ENCODE measurements around the gene COL12A1.

COL12A1 gene

DNA sequence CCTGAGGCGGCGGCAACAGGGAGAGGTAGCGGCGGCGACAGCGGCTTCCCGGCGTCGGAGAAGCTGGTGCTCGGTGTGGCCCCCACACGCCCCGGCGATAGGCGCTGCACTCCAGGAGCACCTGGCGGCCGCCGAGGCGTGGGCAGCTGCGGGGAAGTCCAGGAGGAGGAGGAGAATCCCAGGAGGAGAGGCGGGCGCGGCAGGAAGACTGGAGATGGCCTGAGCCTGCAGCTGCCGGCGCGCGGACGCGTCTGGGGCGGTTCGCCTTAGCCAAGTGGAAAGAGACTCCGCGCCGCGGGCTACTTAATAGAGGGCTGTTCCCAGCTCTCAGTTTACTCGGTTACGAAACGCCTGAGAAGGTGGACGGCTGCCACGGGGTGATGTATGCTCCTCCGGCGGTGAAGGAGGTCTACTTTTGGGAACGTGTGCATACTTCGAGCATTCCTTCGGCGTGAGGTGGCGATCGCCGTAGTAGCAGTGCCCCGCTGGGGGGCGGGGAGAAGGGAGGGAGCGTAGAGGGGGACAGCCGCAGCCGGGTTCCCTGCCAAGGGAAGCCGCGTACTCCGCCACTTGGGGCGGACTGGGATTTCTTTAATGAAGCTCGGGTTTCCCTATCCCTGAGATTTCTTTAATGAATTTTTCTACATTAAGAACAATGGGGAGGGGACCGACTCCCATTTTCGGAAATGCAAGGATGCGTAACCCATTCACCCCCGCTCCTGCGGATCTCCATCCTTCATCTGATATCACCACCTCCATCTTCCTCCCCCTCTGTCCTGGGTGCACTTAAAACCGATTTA is at the start of gene COL12A1:
Gene COL12A1 (minus strand): TSS at position 278 of the 800 bp plus-strand sequence. CDS start 3,261 bp downstream, outside the sequence.
- DNase-seq: no peak

DNA sequence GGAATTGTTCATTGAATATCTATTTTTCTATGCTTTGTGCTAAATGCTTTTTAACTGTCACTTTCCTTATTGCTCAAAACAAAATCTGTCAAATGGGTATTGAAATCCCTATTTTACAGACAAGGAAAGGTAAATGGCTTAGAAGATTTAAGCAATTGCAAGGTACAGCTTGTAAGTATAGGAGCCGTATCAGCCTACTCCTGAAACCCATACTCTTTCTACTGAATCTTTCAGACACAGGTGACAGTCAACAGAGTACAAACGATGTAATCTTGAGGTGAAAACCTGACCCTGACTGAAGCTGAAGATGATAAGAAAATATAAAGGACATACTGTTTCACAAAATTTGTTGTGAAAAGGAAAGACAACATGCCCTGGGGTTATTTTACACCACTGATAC is 44.7 kb upstream of the COL12A1 start:
- no peak for DNase-seq

DNA sequence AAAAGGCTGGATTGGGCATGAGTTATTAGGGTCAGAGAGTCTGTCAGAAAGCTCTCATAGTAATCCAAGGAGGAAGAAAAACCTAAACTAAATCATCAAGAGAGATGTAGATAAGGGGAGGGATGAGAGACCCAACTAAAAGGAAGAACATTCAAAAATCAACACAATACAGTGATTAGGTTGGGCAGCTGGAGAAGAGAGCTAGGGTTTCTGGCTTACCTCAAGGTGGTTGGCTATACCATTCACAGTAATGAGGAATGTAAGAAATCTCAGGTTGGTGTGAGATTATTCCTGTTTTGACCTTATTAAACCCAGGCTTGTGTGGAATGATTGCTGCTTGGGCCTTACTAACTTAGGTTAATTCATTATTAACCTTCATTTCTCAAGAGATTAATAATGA is 44.0 kb upstream of the COL12A1 start:
- DNase-seq: no peak

DNA sequence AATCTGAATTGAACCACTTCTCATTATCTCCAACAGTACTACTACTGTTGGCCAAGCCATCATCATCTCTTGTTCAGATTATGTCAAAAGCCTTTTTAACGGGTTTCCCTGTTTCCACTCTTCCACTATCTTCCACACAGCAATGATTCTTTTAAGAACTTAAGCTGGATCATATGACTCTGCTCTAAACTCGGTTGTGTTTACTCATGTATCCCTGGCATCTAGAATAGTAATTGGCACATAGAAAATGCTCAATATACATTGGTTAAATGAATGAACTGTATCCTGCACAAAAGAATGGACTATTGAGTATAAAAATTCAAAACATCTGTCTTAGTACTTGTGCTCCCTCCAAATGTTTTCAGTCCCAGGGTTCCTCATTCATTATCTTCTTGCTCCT is 40.5 kb upstream of the COL12A1 start:
- no peak for DNase-seq

DNA sequence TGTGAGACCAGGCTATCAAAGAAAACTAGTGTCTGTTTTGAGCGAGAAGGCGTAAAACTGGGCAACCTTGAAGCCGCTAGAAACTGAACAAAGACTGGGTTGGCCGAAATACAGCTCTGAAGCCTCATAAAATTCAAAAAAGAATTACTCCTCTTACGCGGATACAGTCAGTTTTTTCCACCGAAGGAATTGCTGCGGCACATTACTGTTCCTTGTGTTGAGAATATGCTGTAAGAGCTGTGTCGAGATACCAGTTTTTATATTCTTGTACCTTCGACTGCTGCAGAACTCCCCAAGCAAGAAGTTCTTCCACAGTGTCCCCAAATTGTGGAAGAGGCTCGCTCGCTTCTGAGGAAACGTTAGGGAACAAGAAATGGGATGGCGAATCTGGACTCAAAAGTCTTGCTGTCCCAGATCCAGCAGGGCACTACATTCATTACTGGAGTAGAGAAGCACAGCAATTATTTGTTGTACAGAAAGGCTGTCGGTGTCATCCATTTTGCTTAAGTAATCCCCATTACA is 38.3 kb upstream of the COL12A1 start:
- DNase-seq: no peak

DNA sequence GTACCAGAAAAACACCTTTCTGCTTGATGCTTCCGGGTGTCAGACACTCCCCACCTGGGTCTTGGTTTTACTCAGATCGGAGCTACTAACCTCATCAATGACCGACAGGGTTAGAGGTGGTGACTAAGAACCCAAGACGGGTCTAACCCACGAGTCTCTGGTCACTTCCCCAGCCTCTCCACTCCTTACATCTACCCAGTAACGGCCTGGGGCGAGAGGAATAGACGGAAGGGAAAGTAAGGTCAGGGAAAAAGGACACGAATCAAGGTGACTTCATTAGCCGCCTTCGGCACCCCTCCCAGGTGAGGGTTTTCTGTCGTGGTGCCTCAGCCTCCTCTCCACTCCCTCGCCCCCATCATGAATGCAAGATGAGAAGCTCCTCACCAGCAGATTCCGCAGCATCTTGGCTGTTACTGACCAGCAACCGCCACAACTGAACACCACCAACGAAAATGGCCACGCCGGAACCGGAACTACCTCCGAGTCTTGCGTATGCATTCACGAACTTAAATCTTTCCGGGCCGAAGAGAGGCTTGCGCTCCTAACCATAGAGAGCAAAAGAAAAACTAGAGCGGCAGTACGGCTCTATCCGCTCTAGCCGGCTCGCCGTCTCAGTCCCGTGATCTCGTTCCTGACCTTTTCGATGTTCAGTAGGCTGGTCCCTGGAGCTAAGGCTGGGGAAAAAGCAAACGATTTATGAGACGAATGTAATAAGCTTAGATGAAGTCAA is 37.6 kb upstream of the COL12A1 start, which contains the start of gene COX7A2:
Gene COX7A2 (minus strand): TSS at position 469 of the 730 bp plus-strand sequence. CDS start 67 bp downstream, at position 402.
- peak; percentile 94 for DNase-seq

DNA sequence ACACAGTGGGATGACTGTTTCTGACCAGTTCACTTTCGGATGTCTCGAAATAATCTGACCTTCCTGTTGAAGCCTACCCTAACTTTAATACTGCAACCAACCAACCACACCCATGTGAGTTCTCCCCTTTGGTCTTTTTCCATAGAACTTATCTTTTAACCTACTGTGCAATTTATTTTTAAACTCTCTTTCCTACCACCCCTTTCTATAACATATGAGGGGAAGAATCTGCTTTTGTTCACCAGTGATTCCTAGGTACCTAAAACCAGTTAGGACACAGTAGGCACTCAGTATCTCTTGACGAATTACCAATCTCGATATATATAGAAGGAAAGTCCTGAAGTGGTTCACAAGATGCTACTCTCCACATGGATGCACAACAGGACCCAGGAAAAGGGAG is 30.8 kb upstream of the COL12A1 start:
- no peak for DNase-seq

DNA sequence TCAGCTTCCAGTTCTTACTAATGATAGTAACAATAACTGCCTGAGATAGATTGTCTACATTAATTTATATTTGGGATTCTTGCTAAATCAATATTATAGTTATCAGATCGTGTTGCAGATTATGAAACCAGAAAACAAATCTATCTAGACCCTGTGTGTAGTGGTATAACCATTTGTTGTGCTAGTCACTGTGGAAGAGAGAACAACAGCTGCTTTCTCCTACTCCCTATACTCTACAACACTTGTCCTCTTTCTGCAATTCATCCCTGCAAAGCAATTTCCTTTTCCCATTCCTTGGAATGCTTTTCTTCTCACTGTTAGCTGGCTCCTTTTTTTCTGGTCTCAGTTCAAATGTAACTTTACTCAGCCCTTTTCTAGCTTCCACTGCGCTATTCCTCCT is 29.4 kb upstream of the COL12A1 start:
- no peak for DNase-seq

DNA sequence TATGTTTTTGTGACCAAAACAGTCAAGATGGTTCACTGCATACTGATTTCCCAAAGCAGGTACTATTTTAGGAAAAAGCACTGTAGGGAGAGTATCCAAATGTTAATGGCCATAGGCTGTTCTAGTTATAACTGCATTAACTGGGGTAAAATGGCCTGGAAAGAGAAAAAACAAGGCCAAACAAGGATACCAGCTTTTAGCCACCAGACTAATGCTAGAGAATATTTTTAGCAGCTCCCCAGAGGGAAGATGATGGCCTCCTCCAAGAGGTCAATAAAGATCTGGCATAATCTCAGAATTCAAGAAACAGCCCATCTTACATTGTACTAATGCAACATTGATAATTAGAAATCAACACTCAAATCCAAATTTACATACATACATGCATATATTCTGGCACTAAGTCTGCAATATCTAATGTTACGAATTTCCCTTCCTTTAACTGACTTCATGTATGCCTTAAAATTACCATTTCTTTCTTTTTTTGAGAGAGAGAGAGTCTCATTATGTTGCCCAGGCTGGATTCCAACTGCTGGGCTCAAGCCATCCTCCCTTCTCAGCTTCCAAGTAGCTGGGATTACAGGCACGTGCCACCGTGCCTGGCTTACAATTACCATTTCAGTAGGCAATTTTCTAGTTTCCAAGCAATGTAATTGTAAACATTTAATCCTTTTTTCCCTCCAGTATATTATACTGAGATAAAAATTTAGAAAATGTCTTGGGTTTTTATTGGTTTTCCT is 28.4 kb upstream of the COL12A1 start:
- no peak for DNase-seq

DNA sequence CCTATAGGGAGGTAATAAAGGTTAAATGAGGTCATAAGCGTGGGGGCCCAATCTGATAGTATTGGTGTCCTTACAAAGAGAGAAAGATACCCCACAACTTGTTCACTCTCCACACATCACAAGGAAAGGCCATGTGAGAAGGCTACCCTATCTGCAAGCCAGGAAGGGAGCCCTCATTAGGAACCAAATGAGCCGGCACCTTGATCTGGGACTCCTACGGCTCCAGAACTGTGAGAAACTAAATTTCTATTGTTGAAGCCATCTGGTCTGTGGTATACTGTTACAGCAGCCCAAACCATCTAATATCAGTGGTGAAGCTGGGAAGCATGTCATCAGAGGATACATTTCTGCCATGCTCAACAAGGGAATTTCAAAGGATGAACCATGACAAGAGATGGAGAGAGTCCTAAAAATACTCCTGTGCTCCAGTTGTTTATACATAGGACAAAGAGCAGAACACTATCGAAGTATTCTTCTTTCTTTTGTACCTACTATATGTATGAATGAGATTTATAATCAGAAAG is 27.3 kb upstream of the COL12A1 start:
- DNase-seq: no peak

DNA sequence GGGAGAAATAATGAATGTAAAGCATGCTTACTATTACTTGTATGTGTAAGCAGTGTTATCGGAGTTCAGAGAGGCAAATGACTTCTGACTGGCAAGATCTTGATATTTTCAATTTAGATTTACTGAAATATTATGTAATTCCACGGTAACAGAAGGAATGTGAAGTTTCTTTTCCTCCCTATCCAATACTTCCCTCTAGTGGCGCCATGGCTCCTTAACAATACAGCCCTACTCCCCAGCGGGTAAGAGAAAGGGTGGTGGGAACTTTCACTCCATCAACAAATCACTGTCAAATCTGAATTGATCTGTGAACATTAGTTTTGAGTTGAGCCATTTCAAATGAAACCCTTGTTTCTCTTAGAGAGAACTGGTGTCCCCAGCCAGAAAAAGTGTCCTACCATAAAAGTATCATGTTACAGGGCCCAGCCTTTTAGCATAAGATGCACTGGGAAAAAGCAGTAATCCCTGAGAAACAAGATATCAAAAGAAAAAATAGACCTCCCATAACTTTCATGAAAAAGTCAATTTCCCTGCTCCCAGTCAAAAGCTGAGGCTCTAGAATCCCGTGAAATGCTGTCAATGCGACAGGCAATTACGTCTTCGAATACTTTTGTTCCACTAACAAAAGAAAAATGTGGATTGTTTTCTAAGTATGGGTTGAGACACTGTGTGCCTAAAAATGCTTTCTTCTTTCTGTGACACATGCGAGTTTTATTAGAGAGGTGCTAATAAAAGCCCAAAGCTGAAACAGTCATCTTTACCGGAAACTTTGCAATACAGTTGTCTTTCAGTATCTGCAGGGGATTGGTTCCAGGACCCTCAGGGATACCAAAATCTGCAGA is 24.9 kb upstream of the COL12A1 start:
- no peak for DNase-seq

DNA sequence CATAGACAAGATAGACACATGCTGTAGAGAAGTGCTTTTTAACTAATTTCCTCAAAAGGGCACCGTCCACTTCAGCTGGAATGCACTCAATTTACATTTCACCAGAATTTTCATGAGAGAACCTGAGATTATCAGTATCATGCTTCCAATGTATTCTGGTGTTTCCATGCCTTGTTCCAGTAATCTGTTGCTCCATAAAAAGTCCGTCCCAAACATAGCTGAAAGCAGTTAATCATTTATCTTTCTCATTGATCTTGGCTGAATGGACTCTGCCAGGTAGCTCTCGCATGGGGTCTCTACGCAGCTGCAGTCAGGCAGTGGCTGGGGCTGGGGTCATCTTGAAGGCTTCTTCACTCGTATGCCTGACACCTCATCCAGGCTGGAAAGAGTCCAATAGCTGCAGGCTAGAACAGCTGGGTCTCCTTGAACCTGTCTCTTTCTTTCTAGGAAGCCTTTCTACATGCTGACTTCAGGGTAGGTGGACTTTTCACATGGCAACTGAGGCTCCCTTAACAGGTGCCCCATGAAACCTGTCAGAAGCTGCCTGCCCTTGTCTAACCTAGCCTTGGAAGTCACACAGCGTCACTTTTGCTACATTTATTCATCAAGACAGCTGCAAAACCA is 18.6 kb upstream of the COL12A1 start:
- DNase-seq: no peak

DNA sequence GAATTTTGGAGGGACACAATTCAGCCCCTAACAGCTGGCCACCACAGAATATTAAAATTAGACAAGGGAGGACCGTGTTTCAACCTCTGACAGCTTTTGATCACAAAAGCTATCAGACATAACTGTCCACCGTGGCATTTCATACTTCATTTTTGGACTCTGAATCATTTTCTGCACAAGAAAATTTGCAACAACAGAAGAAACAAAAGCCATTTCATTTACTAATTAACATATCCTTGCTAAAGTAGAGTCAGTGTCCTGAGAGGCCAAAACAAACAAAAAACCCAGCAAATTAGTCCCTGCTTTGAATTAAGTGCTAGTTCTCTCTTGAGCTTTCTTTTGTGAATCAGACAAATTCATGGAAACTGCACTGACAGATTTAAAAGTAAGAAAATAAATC is 17.6 kb upstream of the COL12A1 start:
- DNase-seq: no peak

DNA sequence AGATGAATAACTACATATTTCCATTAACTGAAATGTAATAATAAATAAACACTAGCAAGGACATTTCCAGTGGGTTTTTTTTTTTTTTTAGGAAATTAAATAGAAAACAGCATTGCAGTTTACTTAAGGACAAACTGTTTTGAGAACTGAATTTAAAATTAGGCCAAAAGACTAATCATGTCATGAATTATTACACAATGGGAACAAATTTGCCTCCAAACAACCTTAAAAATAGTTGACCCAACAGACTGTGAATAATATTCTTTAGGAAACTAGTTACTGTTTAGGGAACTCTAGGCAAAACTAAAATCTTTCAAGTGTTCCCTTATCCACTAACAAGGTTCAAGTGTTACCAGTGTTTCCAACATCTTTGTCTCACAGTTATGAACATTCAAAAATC is 16.4 kb upstream of the COL12A1 start:
- DNase-seq: no peak

DNA sequence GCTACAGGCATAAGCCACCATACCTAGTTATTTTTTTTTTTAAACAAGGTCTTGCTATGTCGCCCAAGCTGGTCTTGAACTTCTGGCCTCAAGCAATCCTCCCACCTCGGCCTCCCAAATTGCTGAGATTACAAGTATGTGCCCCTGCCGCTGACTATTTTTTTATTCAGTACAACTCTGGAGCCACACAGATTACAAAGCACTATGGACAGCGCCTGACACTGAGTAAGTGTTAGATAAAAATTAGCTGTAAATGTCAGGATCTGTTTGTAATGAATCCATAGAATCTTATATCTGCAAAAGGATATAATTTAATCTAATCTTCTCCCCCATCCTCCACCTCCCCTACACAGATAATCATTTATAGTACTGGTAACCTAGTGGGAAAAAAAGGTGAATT is 15.3 kb upstream of the COL12A1 start:
- no peak for DNase-seq

DNA sequence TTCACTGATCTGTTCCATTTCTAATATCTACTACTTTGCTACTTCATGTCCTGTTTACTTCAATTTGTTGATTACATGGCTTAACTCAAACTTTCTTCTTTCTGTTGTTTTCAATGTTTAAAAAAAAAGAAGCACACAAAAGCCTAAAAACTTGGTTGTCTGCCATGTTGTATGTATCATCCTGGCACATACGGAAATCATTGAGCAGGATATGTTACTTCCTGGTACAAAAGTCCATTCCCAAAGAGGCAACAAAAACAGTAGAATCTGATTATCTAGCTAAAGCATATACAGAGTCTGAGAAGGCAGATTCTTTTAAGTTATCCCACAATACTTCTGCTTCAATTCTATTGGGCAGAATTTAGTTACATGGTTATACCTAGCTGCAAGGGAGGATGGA is 14.5 kb upstream of the COL12A1 start:
- DNase-seq: no peak

DNA sequence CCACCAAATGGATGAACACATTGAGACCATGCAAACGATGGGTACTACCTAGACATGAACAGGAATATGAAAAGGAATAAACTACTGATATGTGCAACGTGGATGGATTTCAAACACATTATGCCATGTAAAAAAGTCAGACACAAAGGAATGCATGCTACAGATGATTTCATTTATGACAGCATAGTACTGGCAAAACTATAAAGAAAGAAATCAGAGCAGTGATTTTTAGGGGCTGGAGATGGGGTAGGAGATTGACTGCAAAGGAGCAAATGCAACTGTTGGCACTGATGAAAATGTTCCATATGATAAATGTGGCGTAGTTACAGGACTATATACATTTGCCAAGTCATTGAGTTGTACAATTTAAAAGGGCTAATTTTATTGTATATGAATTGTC is 13.4 kb upstream of the COL12A1 start:
- no peak for DNase-seq

DNA sequence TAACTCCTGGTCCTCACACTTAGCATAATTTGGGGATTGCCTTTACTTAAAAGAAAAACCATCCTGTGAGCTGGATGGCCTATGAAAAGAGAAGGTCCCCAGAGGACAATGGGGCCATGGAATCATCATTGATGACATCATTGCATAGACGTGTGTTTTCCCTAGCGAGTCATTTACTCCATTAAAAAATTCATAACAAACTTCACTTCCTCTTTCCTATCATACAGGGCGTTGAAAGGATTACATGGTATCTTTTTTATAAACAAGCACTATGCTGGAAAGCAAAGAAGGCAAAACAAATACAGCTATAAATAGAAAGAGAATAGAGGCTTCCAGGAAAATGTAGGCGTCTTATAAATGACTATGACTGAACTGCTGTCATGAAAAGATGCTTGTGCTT is 11.3 kb upstream of the COL12A1 start:
- DNase-seq: no peak

DNA sequence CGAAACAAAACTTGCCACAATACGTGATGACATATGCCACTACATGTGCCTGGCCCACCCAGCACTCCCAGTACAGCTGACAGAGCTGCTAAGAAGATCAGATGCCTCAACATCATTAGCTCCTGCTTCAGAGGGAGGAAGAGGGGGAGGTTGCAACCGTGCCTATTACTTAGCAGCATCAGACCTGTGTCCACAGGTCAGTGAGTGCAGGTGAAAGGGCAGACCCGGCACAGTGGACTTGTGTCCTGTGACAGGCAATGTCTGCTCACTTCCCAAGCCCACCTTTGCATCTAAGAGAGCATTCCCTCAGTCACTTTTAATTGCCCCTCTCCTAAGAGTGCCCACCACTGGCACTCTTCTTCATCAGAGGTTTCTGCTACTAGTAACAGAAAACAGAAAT is 9.4 kb upstream of the COL12A1 start:
- no peak for DNase-seq

DNA sequence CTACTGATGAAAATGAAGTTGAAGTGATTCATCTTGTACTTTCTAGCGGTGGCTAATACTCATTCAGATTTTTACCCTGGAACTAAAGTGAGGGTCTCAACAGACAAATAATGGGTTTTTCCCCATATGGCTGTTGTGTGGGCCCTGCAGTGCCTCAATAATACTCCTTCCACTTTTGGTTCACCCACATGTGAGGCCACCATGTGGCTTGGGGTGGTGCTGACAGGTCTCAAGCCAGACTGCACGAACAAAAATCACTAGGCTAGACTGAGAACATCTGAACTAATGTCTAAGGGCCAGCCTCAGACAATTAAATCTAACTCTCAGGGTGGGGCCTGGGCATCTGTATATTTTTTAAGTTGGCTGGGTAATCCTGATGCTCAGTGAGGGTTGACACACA is 7.9 kb upstream of the COL12A1 start:
- DNase-seq: no peak

DNA sequence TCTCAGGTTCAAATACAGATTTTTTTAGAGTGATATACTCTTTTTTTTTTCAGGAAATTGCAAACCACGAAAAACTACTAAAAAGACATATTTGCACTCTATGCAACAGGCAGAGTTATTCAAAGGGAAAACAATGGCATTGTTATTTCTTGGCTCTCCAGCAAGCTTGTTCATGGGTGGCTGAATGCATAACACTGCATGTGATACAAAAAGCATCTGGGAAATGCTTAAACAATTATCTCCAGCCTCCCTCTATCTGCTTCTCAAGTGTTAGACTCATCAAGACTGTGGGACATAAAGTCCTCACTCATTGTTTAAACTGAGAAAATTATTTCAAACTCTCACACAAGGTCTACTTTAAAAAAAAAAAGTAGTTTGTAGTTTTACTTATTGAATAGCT is 7.3 kb upstream of the COL12A1 start:
- no peak for DNase-seq

All from CD4-positive, alpha-beta T cell treated with Interleukin-17A for 1 hour (primary cell).